Brain pericyte (primary cell): Measurements from ENCODE around the gene NTNG1.
A peak's percentile ranks its signal among the peaks of the same experiment; 100 is the strongest.

Experiments used
- DNase-seq: peaks from one replicate; pipeline ENCODE4 v3.0.0-alpha.2; 2012; ENCODE audit warnings: low read depth, low spot score

Gene NTNG1

GRCh38 chr1:107262467-107263286, 121.8 kb downstream of the NTNG1 start:
- DNase-seq = no peak

DNA sequence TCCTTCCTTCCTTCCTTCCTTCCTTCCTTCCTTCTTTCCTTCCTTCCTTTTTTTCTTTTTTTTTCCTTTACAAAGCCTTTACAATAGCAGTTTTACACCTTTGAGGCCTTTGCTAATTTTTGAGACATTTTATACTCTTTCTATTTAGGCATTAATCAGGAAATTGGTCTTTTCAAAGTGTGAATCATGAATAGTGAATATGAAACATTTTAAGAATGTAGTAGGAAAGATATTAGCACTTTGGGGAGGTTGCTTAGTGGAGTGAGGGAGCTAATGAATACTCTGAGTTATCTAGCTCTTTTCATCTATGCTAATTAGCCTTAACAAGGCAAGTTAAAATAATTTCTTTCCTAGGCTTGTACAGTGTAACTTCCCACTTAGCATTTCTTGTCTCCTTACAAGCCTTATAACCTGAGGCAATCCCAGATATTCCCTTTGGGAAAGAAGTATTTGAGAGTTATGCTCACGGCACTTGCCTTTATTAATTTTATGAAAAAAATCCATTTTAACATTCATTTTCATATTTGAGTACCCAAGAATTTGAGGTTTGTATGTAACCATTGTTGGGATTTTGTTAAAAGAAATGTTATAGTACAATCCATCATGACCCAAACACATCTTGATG, 122.6 kb downstream of the NTNG1 start:
- DNase-seq = no peak

- no peak for DNase-seq
Measured at GRCh38 chr1:107264007-107264406, 123.2 kb downstream of the NTNG1 start.

GRCh38 chr1:107264561-107264960, 123.7 kb downstream of the NTNG1 start:
- DNase-seq = no peak

DNA sequence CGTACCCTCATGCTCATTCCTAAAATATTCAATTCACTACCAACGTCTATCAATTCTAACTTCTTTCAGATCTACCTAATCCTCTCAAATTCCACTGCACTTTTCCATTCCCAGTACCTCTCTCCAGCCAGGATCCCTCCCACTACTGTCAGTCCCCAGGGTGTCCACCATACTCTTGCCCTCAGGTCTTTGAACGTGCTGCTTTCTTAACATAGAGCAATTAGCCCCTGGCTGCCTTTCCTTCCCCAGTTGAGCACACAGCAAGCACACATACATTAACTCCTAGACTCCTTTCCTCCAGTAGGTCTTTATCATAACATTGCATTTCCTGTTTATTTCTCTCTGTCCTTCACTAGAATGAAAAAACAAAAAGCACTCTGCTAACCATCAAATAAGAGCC, 126.7 kb downstream of the NTNG1 start:
- DNase-seq = no peak

GRCh38 chr1:107272321-107272720, 131.5 kb downstream of the NTNG1 start:
- no peak for DNase-seq

DNA sequence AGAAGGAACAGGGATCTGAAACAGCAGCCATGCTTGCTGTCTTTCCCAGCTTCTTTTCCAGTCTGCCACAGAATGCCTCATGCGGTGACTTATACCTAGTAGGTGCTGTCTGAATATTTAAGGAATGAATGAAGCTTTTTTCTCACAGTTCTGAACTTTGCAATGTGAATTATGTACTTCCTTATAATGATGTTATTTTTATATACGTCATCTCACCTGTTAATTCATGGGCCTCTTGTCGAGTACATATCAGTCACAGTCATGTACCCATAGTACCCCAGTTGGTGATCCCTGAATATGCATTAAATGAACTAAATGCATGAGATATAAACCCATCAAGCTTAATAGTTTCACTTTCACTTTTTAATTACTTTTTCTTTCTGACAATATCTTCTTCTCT, 132.7 kb downstream of the NTNG1 start:
- DNase-seq = no peak

DNA sequence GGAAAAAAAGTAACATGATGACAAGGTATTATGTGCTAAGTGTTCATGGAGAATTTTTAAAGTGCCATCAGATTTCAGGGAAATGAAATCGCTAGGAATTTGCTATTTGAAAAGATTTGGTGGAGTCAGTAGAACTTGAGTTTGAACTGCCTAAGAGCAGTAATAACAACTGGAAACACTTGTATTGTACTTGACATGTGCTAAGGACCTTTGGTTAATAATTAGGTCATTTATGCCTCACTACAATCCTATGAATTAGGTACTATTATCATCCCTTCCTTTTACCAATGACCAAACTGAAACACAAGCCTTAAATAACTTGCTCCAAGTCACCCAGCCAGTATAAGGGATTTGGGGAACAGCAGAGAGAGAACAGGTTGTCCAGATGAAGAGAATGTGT, 133.4 kb downstream of the NTNG1 start:
- DNase-seq = no peak

DNA sequence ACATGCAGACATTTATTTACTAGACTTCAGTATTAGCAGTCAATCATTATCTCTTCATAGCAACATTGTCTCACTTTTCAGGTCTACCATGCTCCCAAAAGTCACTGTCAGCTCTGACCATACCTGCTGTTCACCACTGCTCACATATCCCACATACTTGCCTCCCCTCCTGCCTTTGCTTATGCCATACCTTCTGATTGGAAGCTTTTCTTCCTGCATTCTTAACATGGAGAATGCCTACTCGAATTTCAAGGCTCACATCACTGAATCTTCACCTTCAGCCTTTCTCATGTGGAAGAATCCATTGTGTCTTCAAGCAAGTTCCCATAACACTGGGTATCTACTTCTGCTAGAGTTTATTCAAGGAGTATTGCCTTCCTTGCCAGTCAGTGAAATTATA, 135.4 kb downstream of the NTNG1 start:
- DNase-seq = no peak

- peak; percentile 7 for DNase-seq
Measured at GRCh38 chr1:107277022-107277421, 136.2 kb downstream of the NTNG1 start.

DNA sequence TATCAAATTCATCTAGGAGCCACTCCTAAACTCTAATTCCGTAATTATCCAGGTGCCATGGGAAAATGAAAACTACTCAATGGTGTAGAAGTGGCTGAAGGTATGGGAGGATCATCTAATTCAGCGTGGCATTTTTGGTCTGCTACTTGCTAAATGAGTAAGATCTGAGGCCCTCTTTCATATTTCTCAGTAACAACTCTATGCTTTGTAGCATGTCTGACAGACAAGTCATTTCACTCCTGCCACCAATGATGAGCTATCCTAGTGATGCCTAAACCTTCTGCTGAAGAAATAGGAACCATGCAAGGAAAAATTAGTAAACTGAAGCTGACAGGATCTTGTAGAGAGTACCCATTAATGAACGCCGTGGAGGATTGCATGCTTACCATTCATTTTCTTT, 145.3 kb downstream of the NTNG1 start:
- DNase-seq = no peak

DNA sequence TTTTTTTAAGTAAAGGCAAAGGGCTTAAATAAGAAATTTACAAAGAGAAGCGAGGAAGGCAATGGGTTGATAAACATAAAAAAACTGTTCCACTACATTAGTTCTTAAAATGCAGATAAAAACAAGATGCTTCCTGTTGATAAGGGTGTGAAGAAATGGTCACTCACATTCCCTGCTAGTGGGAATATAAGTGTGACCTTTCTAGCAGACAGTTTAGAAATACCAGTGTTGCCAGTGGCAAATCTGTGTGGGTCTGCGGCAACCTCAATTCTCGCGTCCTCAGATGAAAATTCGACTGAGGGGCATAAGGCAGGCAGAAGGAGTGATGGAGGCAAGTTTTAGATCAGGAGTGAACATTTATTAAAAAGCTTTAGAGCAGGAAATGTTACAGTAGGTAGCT, 151.1 kb downstream of the NTNG1 start:
- DNase-seq = no peak

GRCh38 chr1:107293901-107294613, 153.2 kb downstream of the NTNG1 start:
- DNase-seq = no peak

GRCh38 chr1:107294686-107295085, 153.8 kb downstream of the NTNG1 start:
- no peak for DNase-seq

- DNase-seq = no peak
Measured at GRCh38 chr1:107297681-107298080, 156.8 kb downstream of the NTNG1 start.

- DNase-seq = no peak
Measured at GRCh38 chr1:107298526-107298925, 157.7 kb downstream of the NTNG1 start.

DNA sequence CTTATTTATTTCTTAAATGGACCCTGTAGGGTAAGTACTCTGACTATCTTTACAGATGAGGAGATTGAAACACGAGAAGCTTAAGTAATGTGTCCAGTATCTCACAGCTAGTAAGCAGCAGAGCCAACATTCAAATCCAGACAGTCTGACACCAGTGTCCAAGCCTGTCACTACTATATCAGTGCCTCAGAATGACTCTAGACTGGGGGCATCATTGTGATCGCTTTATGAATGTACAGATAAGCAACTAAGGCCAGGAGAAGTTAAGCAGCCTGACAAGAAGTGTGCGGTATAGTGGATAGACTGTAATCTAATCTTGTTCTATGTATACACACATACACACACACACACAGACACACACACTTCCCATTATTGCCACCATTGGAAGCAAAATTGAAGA, 158.7 kb downstream of the NTNG1 start:
- DNase-seq = no peak

- no peak for DNase-seq
Measured at GRCh38 chr1:107309962-107310361, 169.1 kb downstream of the NTNG1 start.

DNA sequence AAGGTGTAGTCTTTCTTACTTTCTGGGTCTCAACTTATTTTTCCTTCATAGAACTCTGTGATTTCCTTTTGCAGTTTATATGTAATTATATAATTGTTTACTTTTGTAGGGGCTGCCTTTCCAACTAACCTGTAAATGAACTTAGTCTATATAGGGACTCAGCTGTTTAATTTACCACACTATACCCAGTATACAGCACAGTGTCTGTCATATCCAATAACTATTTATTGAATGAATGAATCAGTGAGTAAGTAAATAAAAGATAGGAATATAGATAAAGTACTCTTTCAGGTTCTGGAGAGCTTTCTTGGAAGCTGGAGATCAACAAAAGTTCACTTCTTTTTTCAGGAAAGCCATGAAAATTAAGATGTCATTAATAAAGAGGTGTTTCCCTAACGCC, 174.8 kb downstream of the NTNG1 start:
- DNase-seq = no peak

- DNase-seq = no peak
Measured at GRCh38 chr1:107318932-107319331, 178.1 kb downstream of the NTNG1 start.

- no peak for DNase-seq
Measured at GRCh38 chr1:107323784-107324183, 182.9 kb downstream of the NTNG1 start.

DNA sequence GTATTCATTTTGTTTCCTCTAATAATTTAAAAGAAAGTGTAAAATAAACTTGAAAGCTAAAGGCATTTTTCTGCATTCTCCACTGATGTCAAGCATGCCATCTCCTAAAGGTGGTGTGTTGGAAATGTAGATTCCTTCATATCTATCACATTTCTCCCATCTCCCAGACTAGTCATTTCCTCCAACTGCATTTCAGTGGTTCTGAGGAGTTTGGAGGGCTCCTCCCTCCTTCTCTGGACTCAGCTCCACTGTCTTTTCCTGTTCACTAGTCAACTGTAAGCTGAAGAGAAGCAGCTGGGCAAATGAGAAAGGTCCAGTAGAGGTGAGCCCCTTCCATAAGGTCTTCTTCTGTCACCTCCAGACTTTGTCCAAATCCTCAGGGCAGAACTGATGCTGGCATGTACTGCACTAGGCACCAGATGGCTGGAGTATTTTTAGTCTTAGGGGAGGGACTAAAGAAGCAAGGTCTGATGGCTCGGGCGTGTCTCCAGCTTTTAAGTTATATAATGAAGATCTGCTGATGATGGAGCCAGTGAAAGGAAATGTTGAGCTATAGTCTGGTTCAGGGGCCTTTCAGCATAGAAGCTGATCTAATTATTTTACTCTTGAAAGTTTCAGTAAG, 186.1 kb downstream of the NTNG1 start:
- DNase-seq = no peak
